Loucy (cell line): ENCODE measurements around the gene TOE1.

Experiments used
- EZH2phosphoT487 ChIP-seq: fragments of 200-600 bp; IDR thresholded peaks from 2 replicates; pipeline ENCODE4 v1.6.1; 2018; ENCODE audit warnings: antibody characterized with exemption, mild to moderate bottlenecking, moderate library complexity, borderline replicate concordance
- TF ChIP-seq, protein P1 (sequence below): fragments of 200-600 bp; sonication (generic); conservative IDR thresholded peaks from 2 replicates; pipeline ENCODE4 v1.5.1; 2014; ENCODE audit warnings: mild to moderate bottlenecking, antibody characterized with exemption, low read length

DNA sequence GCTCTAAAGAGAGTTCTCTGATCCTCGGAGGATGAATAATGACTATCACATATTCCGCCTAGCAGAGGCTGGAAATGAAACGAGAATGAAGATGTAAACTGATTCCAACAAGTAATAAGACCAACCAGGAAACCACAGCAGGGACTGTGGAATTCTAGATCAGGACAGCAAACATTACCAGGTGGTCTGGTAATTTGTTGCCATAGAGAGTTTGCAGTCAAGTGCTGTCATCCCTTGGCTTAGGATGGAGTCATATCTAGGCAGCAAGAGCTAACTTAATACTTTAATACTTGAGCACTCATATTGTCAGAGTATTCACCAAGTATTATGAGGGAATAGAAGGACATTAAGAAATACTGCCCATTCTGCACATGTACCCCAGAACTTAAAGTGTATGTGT, 45.3 kb downstream of the TOE1 start:
- TF ChIP-seq, protein P1, sequence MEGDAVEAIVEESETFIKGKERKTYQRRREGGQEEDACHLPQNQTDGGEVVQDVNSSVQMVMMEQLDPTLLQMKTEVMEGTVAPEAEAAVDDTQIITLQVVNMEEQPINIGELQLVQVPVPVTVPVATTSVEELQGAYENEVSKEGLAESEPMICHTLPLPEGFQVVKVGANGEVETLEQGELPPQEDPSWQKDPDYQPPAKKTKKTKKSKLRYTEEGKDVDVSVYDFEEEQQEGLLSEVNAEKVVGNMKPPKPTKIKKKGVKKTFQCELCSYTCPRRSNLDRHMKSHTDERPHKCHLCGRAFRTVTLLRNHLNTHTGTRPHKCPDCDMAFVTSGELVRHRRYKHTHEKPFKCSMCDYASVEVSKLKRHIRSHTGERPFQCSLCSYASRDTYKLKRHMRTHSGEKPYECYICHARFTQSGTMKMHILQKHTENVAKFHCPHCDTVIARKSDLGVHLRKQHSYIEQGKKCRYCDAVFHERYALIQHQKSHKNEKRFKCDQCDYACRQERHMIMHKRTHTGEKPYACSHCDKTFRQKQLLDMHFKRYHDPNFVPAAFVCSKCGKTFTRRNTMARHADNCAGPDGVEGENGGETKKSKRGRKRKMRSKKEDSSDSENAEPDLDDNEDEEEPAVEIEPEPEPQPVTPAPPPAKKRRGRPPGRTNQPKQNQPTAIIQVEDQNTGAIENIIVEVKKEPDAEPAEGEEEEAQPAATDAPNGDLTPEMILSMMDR: no peak
- TF ChIP-seq EZH2phosphoT487: no peak
